ENCODE measurements around the gene PILRA. TPM values are rescaled to one million over a fixed set of nuclear protein-coding genes. Genes with fewer than 3 reads are reported as not detected.
A peak's percentile ranks its signal among the peaks of the same experiment; 100 is the strongest.

PILRA gene
- total RNA-seq, 1 experiment from 2014 or later, result 3.2 TPM

- Mint-ChIP-seq H3K4me3 (peak overlapping the region; percentile 86 to 95), H3K27ac (peak overlapping the region in 2 of 3 experiments; percentile 81 to 85; a peak in 4 of 7 replicates), H3K27me3 (ENCODE audit: low read depth) (peaks cover 23% of the 10 kb centered on the region), H3K36me3 (ENCODE audit: insufficient read depth in 1 of 3, low read depth in 3 of 3) (peaks cover 37 to 54% (median 40%) of the 10 kb centered on the region in 3 experiments), H3K9me3 (peaks cover 4 to 14% of the 10 kb centered on the region in 2 experiments; a peak in 3 of 5 replicates), H3K4me1 (peaks cover 45 to 46% of the 10 kb centered on the region in 2 experiments)
- Histone ChIP-seq H2BK5ac (ENCODE audit: insufficient read length, low read length) (no peak overlapping the region), H2BK15ac (ENCODE audit: low read depth, low read length) (no peak overlapping the region), H3K79me1 (ENCODE audit: insufficient read depth, low read depth, low read length, poor library complexity, severe bottlenecking) (peaks cover 3% of the 10 kb centered on the region), H4K5ac (ENCODE audit: insufficient read length, low read depth, low read length) (no peak overlapping the region), H2AFZ (ENCODE audit: low read length) (no peak overlapping the region), H3K9ac (ENCODE audit: extremely low read depth, insufficient read length, low read length) (no peak overlapping the region), H3K4me2 (ENCODE audit: insufficient read depth, insufficient read length, low read length) (peak overlapping the region; percentile 8), H3K23ac (ENCODE audit: insufficient read length, low read depth, low read length) (no peak overlapping the region), H3K56ac (ENCODE audit: insufficient read length, low read depth, low read length) (no peak overlapping the region), H4K20me1 (ENCODE audit: control insufficient read depth, insufficient read depth, insufficient read length) (no peaks in the 10 kb centered on the region), H3K79me2 (ENCODE audit: insufficient read depth, low read length) (no peaks in the 10 kb centered on the region; the same call in 1 of the 2 replicates), H3K18ac (ENCODE audit: insufficient read length, low read depth, low read length) (no peak overlapping the region), H3T11ph (ENCODE audit: low read length) (no peak overlapping the region), H3K14ac (ENCODE audit: insufficient read depth, low read length) (no peak overlapping the region), H2BK20ac (ENCODE audit: low read depth, low read length, poor library complexity, severe bottlenecking) (no peak overlapping the region), H4K8ac (replicated peaks; ENCODE audit: insufficient read length, low read depth, low read length) (no peak overlapping the region), H4K91ac (ENCODE audit: insufficient read length, low read depth, low read length) (no peak overlapping the region), H2BK12ac (ENCODE audit: insufficient read length, low read depth, low read length) (no peak overlapping the region), H3K4ac (ENCODE audit: low read depth, low read length) (no peak overlapping the region), H2AK5ac (ENCODE audit: insufficient read length, low read length) (no peak overlapping the region), H3K27ac (ENCODE audit: insufficient read length, low read depth, low read length) (no peak overlapping the region), H3K9me3 (ENCODE audit: control insufficient read depth, low read depth, low read length) (no peaks in the 10 kb centered on the region), H3K27me3 (ENCODE audit: insufficient read depth, low read length) (no peaks in the 10 kb centered on the region), H3K23me2 (ENCODE audit: insufficient read length, low read depth, low read length, poor library complexity, severe bottlenecking) (peaks cover 11% of the 10 kb centered on the region), H3K4me1 (ENCODE audit: insufficient read depth, low read length) (no peaks in the 10 kb centered on the region), H2BK120ac (ENCODE audit: low read depth, low read length, poor library complexity, severe bottlenecking) (no peak overlapping the region)
- no CpG with 5 or more reads among the region's 4 CpGs for whole genome bisulfite sequencing (ENCODE audit: extremely low coverage, insufficient read length, low lambda C conversion rate)
- DNase-seq, result no peak
- TF ChIP-seq CTCF (conservative IDR thresholded peaks at IDR 0.05), result no peak
Measured at GRCh38 chr7:100432053-100432452, 58.8 kb downstream of the PILRA start.

Measured in H9 (cell line).